Head of caudate nucleus (tissue), 42 donors: ENCODE results near the gene ERP29.
A peak's percentile ranks its signal among the peaks of the same experiment; 100 is the strongest.
"Not testable (repeated sequence)": the region's sequence is repeated elsewhere in the genome, so short reads cannot be mapped to it uniquely, and the experiment has no call there.

Source experiments
- DNase-seq, 42 donors: peaks; one replicate each; pipeline versions ENCODE4 v3.0.0 to v3.0.0-alpha.2; 2020 to 2021; ENCODE audit warnings: mixed read lengths in 7 of 42
- intact Hi-C: fragments of 100-400 bp; cut with DNase I; formaldehyde crosslinking; loops from one replicate; pipeline ENCODE4 v1.15.0; 2022

Gene ERP29

GRCh38 chr12:111999129-111999528 lies 14.1 kb upstream of the ERP29 start:
- intact Hi-C loops = not testable (repeated sequence)

DNA sequence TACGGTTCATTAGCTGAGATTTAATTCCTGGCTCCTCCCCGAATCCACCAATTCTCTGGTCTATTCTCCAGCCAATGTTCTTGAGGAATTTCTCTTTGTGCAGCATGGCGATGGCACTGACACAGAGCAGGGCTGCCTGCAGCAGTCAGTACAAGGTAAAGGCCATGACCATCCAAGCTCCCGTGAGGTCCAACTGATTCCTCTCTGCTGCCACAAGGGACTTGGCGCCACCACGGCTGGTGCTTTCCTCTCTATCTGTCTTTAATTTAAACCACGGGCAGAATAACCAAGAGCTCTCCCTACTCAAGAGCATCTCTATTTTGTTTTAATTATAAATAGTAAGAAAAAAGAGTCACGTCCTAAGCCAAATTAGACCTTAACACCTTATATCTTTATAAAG lies 12.4 kb upstream of the ERP29 start:
- intact Hi-C loops = no loop called here
- DNase-seq = no peak

More at GRCh38 chr12:111999129-111999528, 14.1 kb upstream of the ERP29 start:
- DNase-seq = not testable (repeated sequence)

DNA sequence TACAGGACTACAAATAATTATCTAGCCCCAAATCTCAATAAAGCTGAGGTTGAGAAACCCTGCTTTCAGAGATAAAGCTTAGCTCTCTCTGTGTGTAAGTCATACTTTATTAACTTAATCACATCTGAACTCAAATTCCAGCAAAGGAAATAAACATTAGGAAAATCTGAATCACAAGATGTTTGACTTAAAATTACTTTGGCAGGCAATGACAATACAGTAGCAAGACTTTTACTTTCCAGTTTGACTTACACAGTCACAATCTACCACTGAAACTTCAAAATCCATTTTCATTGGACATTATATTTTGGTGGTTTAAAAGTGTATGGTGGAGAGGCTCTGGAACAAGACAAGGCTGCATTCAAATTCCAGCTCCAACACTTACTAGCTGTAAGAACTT lies 11.7 kb upstream of the ERP29 start:
- intact Hi-C loops = no loop called here
- DNase-seq = no peak

DNA sequence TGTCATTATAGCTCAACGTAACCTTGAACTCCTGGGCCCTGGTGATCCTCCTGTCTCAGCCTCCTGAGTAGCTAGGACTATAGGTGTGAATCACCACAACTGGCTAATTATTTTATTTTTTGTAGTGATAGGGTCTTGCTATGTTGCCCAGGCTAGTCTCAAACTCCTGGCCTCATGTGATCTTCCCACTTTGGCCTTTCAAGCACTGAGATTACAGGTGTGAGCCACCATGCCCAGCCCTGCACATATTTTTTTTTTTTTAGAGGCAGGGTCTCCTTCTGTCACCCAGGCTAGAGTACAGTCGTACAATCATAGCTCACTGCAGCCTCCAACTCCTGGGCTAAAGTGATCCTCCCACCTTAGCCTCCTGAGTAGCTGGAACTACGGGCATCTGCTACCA lies 9.2 kb upstream of the ERP29 start:
- DNase-seq = no peak
- intact Hi-C loops = no loop called here

DNA sequence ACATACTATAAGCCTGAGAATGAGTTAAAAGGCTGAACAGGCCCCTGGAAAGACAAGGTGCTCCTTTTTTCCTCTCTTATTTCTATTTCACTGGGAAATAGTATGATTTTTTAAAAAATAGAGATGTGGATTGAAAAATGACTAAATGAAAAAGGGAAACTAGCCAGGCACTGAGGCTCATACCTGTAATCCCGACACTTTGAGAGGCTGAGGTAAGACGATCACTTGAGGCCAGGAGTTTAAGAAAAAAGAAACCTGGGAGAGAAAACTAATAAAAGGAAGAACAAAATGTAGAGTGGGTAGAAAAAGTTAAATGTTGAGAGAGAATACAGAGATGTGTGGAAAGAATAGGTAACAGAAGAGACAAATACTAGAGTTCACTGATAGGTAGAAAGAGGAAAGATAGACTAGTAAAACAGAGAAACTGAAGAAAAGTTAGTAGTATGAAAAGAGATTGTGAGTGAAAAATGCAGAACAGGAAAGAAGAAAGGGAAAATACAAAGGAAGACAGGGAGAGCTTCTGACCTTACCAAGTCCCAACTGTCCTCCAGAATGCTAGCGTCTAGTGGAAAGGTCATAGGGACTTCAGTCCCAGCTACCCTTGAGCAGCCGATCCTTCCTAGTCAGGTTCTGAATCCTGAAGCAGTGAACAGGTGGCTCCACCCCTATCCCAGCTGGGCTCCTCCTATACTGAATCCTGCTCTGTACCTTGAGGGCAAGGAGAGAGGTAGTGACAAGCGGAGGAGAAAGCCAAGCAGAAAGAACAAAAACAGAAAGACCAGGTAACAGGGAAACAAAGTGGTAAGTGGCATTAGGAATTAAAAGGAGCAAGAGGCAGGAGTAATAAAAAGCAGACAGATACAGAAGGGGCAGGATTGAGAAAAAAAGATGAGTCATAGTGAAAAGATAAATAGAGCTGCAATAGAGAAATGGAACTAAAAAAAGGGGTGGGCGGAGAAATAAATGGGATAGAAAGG lies 7.5 kb upstream of the ERP29 start:
- intact Hi-C loops = no loop called here
- DNase-seq = peak in 9 of 42 donors; percentile 11 to 52 (median 31)

- intact Hi-C loops = no loop called here
- no peak for DNase-seq
Measured at GRCh38 chr12:112007945-112008344, 5.3 kb upstream of the ERP29 start.

DNA sequence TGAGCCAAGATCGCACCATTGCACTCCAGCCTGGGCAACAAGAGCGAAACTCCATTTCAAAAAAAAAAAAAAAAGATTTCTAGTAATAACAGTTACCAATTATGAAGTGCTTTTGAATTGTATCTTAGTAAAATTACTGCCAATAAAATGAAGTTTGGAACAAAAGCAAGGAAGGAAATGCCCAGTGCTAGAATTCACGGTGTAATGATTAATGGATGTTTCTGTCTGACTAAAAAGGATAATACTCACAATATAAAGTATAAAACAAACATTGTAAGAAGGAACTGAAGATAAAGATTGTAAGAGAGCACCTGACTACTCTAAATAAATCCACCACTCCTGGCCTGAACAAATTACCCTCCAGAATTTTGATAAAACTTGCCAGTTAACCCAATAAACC lies 4.3 kb upstream of the ERP29 start:
- DNase-seq = no peak
- intact Hi-C loops = no loop called here

DNA sequence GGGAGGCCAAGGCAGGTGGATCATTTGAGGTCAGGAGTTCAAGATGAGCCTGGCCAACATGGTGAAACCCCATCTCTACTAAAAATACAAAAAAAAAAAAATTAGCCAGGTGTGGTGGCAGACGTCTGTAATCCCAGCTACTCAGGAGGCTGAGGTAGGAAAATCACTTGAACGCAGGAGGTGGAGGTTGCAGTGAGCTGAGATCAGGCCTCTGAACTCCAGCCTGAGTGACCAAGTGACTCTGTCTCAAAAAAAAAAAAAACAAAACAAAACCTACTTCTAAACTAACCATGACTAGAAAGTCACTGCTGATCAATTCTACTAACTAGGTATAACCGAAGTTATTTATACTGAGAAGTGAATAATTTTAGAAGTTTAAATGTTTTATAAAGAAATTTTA lies 3.6 kb upstream of the ERP29 start:
- DNase-seq, intact Hi-C loops: not testable (repeated sequence)

DNA sequence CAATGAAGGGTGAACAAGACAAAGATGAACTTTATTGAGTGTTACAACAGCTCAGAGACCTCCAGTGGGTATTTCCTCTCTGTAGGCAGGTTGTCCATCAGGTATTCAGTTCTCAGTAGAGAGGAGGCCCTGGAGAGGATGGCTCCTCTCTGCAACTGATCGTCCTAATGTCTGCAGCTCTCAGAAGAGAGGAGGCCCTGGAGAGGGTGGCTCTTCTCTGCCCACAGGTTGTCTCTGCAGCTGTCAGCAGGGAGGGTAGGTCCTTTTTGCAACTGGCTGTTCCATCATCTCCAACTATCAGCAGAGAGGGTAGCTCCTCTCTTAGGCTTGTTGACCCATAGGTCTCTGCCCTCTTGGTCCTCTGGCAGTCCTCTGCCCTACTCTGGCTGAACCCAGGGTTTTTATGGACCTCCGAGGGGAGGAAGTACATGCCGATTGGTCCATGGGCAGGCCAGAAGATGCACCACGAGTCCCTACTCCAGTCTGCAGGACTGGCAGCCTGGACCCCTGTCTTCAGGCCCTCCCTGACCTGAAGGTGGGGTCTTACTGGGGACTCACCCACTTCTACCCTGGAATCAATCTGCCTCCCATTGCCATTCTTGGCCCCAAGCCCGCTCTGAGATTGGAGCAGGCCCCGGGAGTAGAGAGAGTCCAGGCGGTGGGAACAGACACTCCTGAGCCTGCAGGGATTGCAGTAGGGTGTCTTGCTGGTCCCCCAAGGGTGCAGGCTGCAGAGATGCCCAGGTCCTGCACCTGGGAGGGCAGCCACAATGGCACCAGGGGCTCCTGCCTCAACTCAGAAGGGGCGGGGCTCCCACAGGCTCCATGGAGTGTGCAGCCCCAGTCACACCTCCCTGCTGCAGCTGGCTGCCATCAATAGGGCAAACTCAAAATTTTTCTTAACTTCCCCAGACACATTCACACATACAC lies 2.5 kb upstream of the ERP29 start:
- no peak for DNase-seq

DNA sequence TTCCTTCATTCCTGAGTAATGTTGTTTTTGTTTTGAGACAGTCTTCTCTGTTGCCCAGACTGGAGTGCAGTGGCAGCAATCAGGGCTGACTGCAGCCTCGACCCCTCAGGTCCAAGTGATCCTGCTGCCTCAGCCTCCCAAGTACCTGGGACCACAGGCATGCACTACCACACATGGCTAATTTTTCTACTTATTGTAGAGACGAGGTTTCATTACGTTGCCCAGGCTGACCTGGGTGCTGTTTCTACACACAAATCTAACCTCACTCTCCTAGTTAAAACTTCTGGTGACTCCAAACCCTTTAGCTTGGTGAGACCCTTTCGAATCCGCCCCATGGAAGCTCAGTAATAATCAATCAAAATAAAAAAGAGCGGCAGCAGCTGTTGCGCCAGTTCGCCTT lies 1.5 kb upstream of the ERP29 start:
- intact Hi-C loops = loop anchor here (5.0 to 10.0 kb wide), 3 partner anchors 93 to 371 kb away; partner anchors contain the start of genes HECTD4, MAPKAPK5 and NAA25
- no peak for DNase-seq

More for the DNA sequence above, 2.5 kb upstream of the ERP29 start:
- intact Hi-C loops = loop anchor here (5.0 to 10.0 kb wide), 3 partner anchors 94 to 372 kb away; partner anchors contain the start of genes HECTD4, MAPKAPK5 and NAA25

DNA sequence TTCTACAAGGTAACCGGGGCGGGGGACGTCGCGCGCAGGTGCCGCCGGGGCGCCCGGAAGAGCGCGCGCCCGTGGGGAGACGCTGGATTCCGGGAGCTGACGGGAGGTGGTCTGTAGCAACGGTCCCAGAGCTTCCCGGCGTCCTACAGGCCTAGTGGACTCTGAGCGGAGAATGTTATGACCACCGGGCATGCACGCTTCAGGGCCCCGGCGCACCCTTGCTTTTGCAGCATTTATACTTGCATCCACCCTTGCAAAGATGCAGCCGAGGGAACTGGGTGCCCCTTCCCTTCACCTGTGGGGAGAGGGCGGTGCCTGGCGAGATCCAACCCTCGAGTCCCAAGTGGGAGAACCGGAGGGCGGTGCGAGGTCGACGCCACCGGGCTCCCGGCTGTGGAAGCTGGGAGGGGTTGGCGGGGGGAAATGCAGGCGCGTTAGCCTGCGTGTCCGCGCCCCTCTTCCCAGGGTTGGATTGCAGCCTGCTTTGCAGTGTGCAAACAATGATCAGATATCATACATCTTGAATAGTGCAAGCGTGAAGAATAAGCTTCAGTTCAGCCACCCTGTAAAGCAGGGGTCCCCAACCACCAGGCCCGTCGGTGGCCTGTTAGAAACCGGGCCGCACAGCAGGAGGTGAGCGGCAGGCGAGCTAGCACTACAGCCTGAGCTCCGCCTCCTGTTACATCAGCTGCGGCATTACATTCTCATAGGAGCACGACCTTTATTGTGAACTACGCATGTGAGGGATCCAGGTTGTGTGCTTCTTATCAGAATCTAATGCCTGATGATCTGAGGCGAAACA lies 576 bp downstream of the ERP29 start:
- intact Hi-C loops = loop anchor here (5.0 to 10.0 kb wide), 3 partner anchors 91 to 368 kb away; partner anchors contain the start of genes HECTD4, MAPKAPK5 and NAA25
- peak; percentile 54 to 89 (median 74) for DNase-seq

- no peak for DNase-seq
- intact Hi-C loops = loop anchor here (10.0 kb wide), 2 partner anchors 89 to 171 kb away; partner anchors contain the start of genes MAPKAPK5 and NAA25
Measured at GRCh38 chr12:112015938-112016337, 2.7 kb downstream of the ERP29 start.

DNA sequence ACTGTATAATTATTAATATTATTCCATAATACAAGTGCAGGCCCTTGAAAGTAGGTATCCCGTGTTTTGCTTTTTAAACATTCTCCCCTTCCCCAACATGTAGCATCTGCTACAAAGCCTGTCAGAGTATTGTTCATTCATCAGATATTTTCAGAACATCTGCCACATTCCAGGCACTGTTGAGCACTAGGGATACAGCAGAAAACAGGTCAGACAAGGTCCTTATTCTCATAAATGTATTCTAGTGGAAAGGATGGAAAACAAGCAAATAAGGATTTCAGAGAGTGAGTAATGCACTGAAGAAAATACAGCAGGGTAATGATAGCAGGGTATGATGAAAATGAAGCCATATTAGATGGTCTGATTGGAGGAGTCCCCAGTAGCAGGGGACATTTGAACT lies 3.8 kb downstream of the ERP29 start:
- DNase-seq = no peak
- intact Hi-C loops = loop anchor here (10.0 kb wide), 2 partner anchors 88 to 172 kb away; partner anchors contain the start of genes MAPKAPK5 and NAA25

GRCh38 chr12:112018571-112019237 lies 5.5 kb downstream of the ERP29 start:
- no peak for DNase-seq
- intact Hi-C loops = loop anchor here (10.0 kb wide), 2 partner anchors 86 to 174 kb away; partner anchors contain the start of genes MAPKAPK5 and NAA25

DNA sequence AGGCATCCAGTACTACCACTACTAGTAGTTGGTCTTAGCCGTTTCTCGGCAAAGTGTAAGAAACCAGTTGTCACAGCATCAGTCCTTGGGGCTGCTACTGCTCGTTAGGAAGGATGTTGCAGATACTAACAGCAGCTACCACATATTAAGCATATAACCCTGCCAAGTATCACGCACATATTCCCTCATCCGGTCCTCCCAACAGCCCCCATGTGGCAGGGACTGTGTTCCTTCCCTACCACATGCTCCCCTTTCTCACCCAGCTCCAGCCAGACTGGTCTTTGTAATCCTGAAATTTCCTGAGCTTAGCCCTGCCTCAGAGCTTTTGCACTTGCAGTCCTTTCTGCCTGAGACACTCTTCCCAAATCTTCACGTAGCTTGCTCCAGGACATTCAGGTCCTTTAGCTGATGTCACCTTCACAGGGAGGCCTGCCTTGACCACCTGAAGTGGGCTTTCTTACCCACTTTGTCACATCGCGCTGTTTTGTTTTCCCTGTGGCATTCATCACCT lies 7.8 kb downstream of the ERP29 start:
- DNase-seq = no peak
- intact Hi-C loops = no loop called here

DNA sequence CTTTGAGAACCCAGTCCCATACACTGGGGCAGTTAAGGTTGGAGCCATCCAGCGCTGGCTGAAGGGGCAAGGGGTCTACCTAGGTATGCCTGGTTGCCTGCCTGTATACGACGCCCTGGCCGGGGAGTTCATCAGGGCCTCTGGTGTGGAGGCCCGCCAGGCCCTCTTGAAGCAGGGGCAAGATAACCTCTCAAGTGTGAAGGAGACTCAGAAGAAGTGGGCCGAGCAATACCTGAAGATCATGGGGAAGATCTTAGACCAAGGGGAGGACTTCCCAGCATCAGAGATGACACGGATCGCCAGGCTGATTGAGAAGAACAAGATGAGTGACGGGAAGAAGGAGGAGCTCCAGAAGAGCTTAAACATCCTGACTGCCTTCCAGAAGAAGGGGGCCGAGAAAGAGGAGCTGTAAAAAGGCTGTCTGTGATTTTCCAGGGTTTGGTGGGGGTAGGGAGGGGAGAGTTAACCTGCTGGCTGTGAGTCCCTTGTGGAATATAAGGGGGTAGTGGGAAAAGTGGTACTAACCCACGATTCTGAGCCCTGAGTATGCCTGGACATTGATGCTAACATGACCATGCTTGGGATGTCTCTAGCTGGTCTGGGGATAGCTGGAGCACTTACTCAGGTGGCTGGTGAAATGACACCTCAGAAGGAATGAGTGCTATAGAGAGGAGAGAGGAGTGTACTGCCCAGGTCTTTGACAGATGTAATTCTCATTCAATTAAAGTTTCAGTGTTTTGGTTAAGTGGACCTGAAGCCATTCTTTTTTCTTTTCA lies 9.2 kb downstream of the ERP29 start:
- intact Hi-C loops = no loop called here
- DNase-seq = no peak
